Subcutaneous abdominal adipose tissue (tissue), 5 donors: ENCODE data around the gene CSTA.
"Not testable (repeated sequence)": the region's sequence is repeated elsewhere in the genome, so short reads cannot be mapped to it uniquely, and the experiment has no call there.

Experiments
- H3K27ac ChIP-seq: one replicate; pipeline ENCODE4 v1.7.0; 2013; ENCODE audit warnings: low read depth, mild to moderate bottlenecking, inconsistent platforms, low read length, moderate library complexity
- H3K27me3 ChIP-seq, 5 donors: one replicate each; pipeline ENCODE4 v1.7.0; 2013; ENCODE audit warnings: low read length in 5 of 5, inconsistent platforms in 1 of 5; ENCODE audit not compliant: control insufficient read depth in 5 of 5, insufficient read depth in 4 of 5
- H3K36me3 ChIP-seq, 5 donors: one replicate each; pipeline ENCODE4 v1.7.0; 2013; ENCODE audit warnings: low read length in 5 of 5; ENCODE audit not compliant: control insufficient read depth in 5 of 5, insufficient read depth in 5 of 5
- H3K4me1 ChIP-seq, 5 donors: one replicate each; pipeline ENCODE4 v1.7.0; 2013; ENCODE audit warnings: low read length in 5 of 5, mild to moderate bottlenecking in 3 of 5, moderate library complexity in 1 of 5; ENCODE audit not compliant: control insufficient read depth in 5 of 5, insufficient read depth in 5 of 5
- H3K4me3 ChIP-seq, 5 donors: one replicate each; pipeline ENCODE4 v1.7.0; 2013; ENCODE audit warnings: low read length in 5 of 5, low read depth in 1 of 5
- H3K9ac ChIP-seq, 5 donors: one replicate each; pipeline ENCODE4 v1.7.0; 2013; ENCODE audit warnings: low read length in 5 of 5, mild to moderate bottlenecking in 4 of 5, moderate library complexity in 3 of 5
- H3K9me3 ChIP-seq, 5 donors: one replicate each; pipeline ENCODE4 v1.7.0; 2013; ENCODE audit warnings: low read length in 5 of 5; ENCODE audit not compliant: control insufficient read depth in 5 of 5
- donor health status: healthy.
- donor health status: healthy.
- donor health status: healthy.
- donor health status: healthy.
- donor health status: healthy.

The CSTA gene

GRCh38 chr3:122365582-122366378, 40.7 kb downstream of the CSTA start:
- H3K27me3 ChIP-seq, H3K9me3 ChIP-seq, H3K4me1 ChIP-seq, H3K4me3 ChIP-seq: not testable (repeated sequence)
- Histone ChIP-seq H3K27ac (peak overlapping the region; percentile 52), H3K36me3 (peaks cover 13 to 56% (median 22%) of the 10 kb centered on the region in 5 donors), H3K9ac (peak overlapping the region in 1 of 5 donors; percentile 42)

- Histone ChIP-seq H3K36me3 (peaks cover 13 to 57% (median 26%) of the 10 kb centered on the region in 5 donors), H3K4me1 (peaks cover 0 to 8% (median 4%) of the 10 kb centered on the region in 5 donors), H3K4me3 (no peak overlapping the region), H3K27me3 (no peaks in the 10 kb centered on the region), H3K27ac (no peak overlapping the region), H3K9me3 (no peaks in the 10 kb centered on the region), H3K9ac (no peak overlapping the region)
These were observed 41.3 kb downstream of the CSTA start for GRCh38 chr3:122366379-122366749.

- Histone ChIP-seq H3K36me3 (peaks cover 2 to 9% (median 6%) of the 10 kb centered on the region in 5 donors), H3K4me1 (peaks cover 0 to 15% (median 0%) of the 10 kb centered on the region in 5 donors)
These were observed 49.0 kb downstream of the CSTA start for GRCh38 chr3:122374034-122374433.

GRCh38 chr3:122377975-122378374, 52.9 kb downstream of the CSTA start:
- H3K27me3 ChIP-seq: no peaks in the 10 kb centered on the region

More at GRCh38 chr3:122374034-122374433, 49.0 kb downstream of the CSTA start:
- H3K9me3 ChIP-seq: no peaks in the 10 kb centered on the region
- no peak overlapping the region for H3K27ac ChIP-seq
- H3K9ac ChIP-seq: no peak overlapping the region
- no peak overlapping the region for H3K4me3 ChIP-seq
- no peaks in the 10 kb centered on the region for H3K27me3 ChIP-seq

GRCh38 chr3:122382888-122383666, 58.0 kb downstream of the CSTA start, which contains the start of gene MIX23:
MIX23 (minus strand) TSS chr3:122383231; CDS start chr3:122383224, 7 bp downstream.
- Histone ChIP-seq H3K4me1 (peaks cover 0 to 37% (median 27%) of the 10 kb centered on the region in 5 donors), H3K36me3 (peaks cover 0 to 2% (median 0%) of the 10 kb centered on the region in 5 donors)

More at GRCh38 chr3:122377975-122378374, 52.9 kb downstream of the CSTA start:
- no peaks in the 10 kb centered on the region for H3K9me3 ChIP-seq
- peaks cover 0 to 4% (median 2%) of the 10 kb centered on the region in 5 donors for H3K36me3 ChIP-seq
- H3K9ac ChIP-seq: peak overlapping the region in 1 of 5 donors; percentile 48
- H3K4me1 ChIP-seq: peaks cover 0 to 29% (median 10%) of the 10 kb centered on the region in 5 donors
- no peak overlapping the region for H3K4me3 ChIP-seq
- H3K27ac ChIP-seq: no peak overlapping the region

GRCh38 chr3:122383771-122384697, 59.0 kb downstream of the CSTA start, which contains the start of gene FAM162A:
FAM162A (plus strand) TSS chr3:122384182; CDS start chr3:122384266, 84 bp downstream.
- Histone ChIP-seq H3K4me3 (peak within 1 kb of the TSS; percentile 93 to 100 (median 97)), H3K9ac (peak within 1 kb of the TSS; percentile 78 to 96 (median 87)), H3K9me3 (no peaks in the 10 kb centered on the region), H3K27ac (peak within 1 kb of the TSS; percentile 80), H3K4me1 (peaks cover 0 to 34% (median 27%) of the 10 kb centered on the region in 5 donors), H3K27me3 (no peaks in the 10 kb centered on the region), H3K36me3 (peaks cover 0 to 2% (median 0%) of the 10 kb centered on the region in 5 donors)

More at GRCh38 chr3:122382888-122383666, 58.0 kb downstream of the CSTA start, which contains the start of gene MIX23:
- Histone ChIP-seq H3K27ac (peak within 1 kb of the TSS; percentile 80), H3K9ac (peak within 1 kb of the TSS; percentile 78 to 96 (median 87)), H3K27me3 (no peaks in the 10 kb centered on the region), H3K9me3 (no peaks in the 10 kb centered on the region), H3K4me3 (peak within 1 kb of the TSS; percentile 93 to 100 (median 97))

GRCh38 chr3:122387709-122388108, 62.7 kb downstream of the CSTA start:
- Histone ChIP-seq H3K27ac (no peak overlapping the region), H3K27me3 (no peaks in the 10 kb centered on the region), H3K9me3 (no peaks in the 10 kb centered on the region), H3K4me1 (peaks cover 0 to 24% (median 17%) of the 10 kb centered on the region in 5 donors), H3K36me3 (peaks cover 0 to 2% (median 0%) of the 10 kb centered on the region in 5 donors), H3K4me3 (no peak overlapping the region), H3K9ac (no peak overlapping the region)

GRCh38 chr3:122389197-122389596, 64.1 kb downstream of the CSTA start:
- Histone ChIP-seq H3K9ac (no peak overlapping the region), H3K4me1 (peaks cover 0 to 17% (median 8%) of the 10 kb centered on the region in 5 donors), H3K4me3 (no peak overlapping the region), H3K27me3 (no peaks in the 10 kb centered on the region), H3K36me3 (peaks cover 0 to 4% (median 2%) of the 10 kb centered on the region in 5 donors), H3K27ac (no peak overlapping the region), H3K9me3 (no peaks in the 10 kb centered on the region)

GRCh38 chr3:122389892-122390291, 64.8 kb downstream of the CSTA start:
- Histone ChIP-seq H3K9ac (peak overlapping the region in 1 of 5 donors; percentile 40), H3K9me3 (no peaks in the 10 kb centered on the region), H3K4me1 (peaks cover 0 to 10% (median 1%) of the 10 kb centered on the region in 5 donors), H3K4me3 (no peak overlapping the region), H3K27ac (no peak overlapping the region), H3K27me3 (no peaks in the 10 kb centered on the region), H3K36me3 (peaks cover 0 to 5% (median 2%) of the 10 kb centered on the region in 5 donors)
